ENCODE measurements around the gene CDON.

- TF ChIP-seq EP300 (IDR thresholded peaks at IDR 0.05; ENCODE audit: borderline replicate concordance) (no peak), MAX (IDR thresholded peaks at IDR 0.05) (no peak), ZBTB7A (IDR thresholded peaks at IDR 0.05; ENCODE audit: low read depth) (no peak), REST (IDR thresholded peaks at IDR 0.05; ENCODE audit: low read depth) (no peak), TEAD4 (IDR thresholded peaks at IDR 0.05) (no peak), NFIC (IDR thresholded peaks at IDR 0.05) (no peak), FOXM1 (IDR thresholded peaks at IDR 0.05; ENCODE audit: borderline replicate concordance, low read depth) (no peak)
These were observed 128.2 kb downstream of the CDON start for GRCh38 chr11:125934473-125934872.

All from Ishikawa (cell line).